NCI-H1436 treated with DMSO at 0.1 percent for 48 hours (cell line): ENCODE data around the gene NEGR1.

ENCODE experiments used
- DNase-seq: peaks from one replicate; lab custom pipeline; 2025; lab: John Stamatoyannopoulos, UW

NEGR1 gene

DNA sequence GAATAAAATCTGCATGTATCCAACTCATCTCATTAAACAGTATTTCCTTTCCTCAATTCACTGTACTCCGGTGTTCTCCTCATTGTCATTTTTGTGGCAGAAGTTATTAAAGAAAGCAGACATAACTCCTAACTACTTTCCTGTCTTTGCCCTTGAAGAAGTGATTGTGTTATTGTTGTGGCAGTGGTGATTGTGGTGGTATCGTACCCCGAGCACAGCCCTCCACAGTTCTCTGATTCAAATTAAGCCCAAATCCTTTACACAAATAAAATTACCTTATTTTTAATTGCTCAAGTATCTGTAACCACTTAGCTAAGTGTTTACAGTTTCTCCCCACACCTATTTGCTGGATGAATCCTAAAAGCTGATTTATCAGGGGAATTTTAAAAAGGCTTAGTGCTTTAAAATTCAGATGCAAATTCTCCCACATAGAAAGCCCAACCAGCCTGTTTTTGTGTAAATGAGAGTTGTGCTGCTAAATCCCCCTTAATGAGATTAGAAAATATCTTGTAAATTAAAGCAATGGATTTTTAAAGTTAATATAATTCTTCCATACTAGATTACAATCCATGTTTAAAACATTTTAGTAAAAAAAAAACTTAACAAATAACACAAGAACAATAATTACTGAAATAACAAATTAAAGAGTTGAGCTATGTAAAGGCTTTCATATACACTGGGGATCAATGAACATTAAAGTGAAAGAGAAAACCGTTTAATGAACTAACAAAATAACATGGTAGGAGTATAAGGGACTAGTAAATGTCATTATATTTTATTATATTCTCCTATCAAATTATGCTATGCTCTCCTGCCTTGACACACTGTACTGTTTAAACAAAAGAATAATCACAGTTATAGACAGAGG lies 259.0 kb downstream of the NEGR1 start:
- no peak for DNase-seq

DNA sequence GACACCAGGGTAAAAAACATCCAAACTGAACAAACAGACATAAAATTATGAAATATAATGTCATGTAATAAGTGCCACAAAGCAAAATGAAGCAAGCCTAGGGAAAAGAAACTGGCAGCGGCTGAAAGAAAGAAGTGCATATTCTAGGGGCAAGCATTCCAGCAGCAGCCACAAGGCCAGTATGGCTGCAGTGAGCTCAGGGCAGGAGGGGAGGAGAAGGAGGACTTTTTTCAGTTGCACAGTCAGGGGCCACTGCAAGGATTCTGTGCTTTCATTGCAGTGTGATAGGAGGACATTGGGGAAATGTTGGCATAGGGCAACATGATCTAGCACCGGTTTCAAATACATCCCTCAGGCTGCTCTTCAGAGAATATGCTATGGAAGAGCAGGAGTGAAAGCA lies 263.8 kb downstream of the NEGR1 start:
- no peak for DNase-seq

DNA sequence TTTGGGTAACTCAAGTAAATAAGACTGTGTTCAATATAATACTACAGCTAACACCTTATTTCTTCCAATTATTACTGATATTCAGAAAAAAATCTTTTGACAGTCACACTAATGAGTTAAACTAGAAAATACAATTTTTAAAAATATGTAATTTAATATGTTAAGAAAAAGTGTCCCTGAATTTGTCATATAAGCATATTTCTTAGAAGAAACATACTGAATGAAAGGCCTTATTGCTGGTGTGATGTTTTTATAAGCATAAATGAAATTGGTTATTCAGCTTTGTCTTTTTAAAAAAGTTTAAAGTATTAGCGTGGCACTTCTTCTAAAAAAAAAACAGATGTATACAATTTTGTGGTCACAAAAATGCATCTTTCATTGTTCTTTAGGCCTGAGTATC lies 267.3 kb downstream of the NEGR1 start:
- DNase-seq, result no peak

DNA sequence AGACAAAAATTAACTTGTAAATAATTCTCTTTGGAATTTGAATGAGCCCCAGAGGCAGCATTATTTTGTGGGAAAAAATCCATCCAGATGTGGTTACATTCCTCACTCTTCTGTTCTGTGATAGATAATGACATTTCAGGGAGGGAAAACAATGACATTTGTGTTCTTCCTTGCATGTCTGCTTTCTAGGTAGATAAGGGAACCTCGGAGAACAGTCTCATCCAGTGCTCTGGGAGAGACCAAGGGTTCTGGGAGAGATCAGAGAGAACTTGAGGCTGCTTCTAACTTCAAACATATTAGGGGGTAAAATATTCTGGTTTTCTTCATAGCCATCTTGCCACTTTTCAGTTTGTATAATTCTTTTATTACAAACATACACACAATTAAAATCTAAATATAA lies 269.2 kb downstream of the NEGR1 start:
- no peak for DNase-seq

DNA sequence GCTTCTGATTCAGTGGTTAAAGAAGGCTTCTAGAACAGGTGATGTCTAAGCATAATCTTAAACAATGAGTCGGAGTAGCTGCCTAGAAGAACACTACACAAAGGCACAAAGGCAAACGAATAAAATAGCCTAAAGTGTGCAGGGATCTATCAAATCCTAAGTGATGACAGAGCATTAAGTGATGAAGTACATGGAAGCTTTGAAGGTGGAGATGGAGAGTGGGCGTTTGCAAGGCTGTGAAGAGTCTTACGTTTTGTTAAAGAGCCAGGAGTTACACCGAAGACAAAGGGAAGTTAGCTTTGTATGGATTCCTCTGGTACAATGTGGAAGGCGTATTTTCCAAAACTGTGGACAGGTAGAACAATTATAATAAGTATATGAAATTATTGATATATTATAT lies 270.6 kb downstream of the NEGR1 start:
- DNase-seq, result no peak

DNA sequence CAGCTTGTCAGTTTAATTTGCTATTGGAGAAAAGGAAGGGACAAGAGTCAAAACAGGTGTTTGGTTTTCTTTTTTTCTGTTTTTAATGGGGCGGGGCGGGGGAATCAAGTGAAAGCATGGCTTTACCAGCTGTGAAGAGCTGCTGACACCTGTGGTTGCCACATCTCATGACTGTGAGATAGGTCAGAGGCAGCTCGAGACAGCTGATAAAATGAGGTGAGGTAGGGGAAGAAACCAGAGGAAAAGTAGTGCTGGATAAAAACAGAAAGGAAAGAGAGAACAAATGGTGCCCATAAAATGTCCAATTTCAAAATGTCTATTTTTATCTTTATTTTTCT lies 272.3 kb downstream of the NEGR1 start:
- no peak for DNase-seq

DNA sequence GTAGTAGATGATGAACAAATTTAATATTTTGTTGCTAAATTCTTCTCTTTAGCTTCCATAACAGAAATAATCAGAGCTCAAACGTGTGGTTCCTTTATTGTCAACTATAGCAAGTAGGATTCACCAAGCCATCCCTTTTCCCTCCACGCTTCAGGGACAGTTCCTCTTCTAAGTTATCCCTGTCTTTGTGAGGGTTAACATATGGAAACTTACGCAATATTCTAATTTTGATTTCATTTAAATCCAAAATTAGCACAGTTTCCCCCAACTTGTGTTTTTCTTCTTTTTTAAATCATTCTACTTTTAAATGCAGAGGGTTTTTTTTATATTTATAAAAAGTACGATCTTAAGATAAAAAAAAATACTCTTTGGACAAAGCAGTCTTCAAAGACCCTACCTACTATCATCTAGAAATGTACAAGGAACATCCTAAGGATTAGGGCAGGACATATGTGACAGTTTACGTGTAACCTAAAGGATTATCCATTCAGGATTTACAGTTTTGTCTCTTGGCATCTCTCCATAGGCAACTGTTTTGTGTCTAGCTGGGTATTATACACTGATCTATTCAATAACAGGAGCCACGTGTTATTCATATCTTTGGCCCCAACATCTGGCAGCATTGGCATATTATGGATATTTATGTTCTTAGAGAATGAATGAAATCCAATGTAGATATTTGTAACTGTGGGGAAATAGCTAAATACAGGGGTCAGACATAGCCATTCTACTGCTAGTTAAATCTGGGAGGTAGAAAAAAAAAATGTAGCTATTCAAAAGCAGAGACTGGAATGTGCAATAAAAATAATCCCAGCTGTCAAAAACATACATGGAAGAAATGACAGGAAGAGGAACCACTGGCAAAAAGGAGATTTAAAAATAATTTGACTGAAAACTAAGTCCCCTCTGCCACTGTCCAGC lies 272.9 kb downstream of the NEGR1 start:
- DNase-seq, result no peak

DNA sequence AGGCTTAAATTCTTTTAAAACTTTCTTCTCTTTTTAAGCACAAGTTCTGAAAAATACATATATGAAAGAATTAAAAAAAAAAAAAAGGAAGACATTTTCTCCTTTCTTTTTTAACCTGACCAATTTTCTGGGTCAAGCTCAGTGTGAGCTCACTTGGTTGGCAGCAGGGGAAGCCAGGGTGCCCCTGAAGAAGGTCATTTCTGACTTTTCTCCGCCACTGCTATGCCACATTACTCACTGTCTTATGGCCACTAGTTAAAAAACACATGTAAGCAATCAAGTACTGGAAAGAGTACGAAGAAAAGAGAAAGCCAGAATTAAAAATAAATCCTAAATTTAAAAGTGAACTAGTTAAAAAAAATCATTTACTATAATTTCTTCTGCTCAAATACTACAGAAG lies 275.0 kb downstream of the NEGR1 start:
- DNase-seq, result no peak

DNA sequence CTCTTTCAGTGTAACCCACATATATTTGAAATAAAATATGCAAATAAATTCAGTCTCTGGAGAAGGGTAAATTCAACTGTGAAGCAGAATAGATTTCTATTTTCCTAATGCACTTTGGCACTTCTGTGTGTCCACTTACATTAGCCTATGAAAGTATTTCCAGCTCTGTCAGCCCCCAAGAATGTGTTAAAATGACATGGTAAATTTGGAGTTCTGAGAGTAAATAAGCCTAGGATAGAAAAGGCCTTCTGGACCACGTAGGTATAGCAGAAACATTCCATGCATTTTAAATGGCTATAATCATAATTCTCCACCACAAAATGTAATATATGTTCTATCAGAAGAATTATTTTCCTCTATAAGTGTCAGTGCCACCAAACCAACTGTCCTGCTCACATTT lies 276.2 kb downstream of the NEGR1 start:
- no peak for DNase-seq

DNA sequence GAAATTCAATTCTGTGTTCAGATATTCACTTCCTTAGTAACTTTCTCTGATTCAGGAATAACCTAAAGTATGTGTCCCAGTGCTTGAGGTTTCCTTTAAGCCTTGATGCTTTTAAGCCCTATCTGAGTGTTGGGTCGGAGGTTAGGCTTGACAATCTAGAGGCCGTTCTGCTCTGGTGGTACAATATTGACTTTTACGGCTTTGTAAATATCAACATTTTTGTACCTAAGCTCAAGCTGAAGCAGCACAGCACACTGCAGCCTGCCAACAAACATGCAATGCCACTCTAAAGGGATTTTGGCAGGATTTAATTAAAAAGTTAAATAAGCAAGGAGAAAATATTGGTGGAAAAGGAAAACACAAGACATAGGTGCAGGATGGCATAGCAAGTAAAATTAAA lies 279.2 kb downstream of the NEGR1 start:
- DNase-seq, result no peak

DNA sequence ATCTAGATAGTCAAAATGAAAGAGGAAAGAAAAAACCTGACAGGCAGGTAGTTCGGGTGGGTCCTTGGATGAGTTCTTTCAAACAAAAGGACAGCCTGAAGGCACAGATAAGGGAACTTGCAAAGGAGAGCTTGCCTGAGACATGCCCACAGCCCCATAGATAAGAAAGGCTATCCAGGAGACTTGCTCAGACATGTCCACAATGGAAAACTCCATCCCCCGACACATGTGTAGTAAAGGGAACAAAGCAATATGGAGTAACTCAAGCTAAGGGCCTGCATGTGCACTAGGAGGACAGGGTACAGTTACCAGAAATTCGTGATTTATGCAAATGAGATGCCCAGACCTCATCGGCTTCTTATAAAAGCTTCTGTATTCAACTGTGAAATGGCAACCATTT lies 281.5 kb downstream of the NEGR1 start:
- DNase-seq, result no peak

DNA sequence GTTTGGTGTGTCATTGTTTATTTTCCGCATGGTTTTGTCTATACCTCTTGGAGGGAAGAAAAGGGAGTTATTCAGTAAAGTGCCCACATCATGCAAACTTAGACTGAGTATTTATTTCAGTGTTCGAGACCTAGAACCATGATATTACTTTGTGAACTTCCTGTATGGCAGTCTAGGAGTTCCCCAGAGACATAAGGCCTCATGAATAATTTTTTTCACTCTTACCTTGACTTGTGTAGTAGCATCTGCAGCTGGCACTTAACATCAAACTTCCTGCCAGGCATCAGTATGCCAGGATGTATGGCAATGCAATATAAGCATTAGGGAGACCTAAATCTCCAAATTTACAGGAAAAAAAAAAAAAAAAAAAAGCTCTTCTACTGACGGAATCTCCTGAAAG lies 287.7 kb downstream of the NEGR1 start:
- no peak for DNase-seq

DNA sequence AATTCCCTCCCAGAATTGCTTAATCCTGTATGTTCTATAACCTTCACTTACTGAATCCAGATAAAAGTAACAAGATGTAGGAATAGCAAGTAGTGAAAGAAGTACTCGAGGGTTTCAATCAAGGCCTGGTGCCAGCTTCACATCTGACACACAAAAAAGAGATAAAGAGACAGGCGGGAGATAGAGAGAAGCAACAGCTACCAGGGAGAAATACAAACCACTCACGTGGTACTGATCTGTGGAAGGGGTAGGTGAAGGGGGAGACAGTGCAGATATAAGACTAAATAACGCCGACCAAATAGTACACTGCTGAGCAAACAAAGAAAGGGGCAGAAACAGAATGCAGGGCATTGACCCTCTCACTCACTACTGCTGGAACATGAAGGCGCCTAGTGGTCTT lies 295.2 kb downstream of the NEGR1 start:
- no peak for DNase-seq

DNA sequence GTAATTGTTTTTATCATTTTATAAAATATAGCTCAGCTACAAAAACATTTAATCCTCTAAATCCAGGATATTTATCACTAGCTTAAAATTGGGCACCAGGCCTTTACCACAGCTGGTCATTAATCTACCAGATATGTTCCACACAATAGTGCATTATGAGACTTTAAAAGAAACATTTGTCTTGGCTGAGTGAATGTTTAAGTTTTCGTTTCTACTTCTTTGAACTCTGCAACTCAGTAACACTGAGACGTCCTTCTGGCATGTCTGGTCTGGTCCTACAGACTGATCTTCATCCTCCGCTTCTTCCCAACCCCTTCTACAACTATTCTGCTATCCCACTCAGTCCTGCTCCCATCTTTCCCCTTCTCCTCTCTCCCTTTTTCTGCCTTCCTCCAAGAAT lies 296.2 kb downstream of the NEGR1 start:
- no peak for DNase-seq

DNA sequence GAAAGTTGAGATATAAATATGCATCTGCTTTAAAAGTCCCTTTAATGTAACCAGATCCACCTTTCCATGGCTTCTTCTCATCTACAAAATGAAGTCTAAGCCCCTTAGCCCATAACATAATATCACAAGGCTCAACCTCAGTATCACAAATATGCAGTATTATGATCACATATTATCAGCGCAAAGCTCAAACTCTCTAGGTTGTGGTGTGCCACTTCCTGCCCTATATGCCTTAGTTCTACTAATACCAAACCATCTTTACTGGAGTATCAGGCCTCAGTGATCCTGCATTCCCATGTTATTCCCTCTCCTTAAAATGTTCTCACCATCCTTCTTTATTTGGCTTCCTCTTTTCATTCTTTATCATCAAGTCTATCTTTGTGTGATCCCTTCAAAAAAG lies 301.8 kb downstream of the NEGR1 start:
- no peak for DNase-seq

DNA sequence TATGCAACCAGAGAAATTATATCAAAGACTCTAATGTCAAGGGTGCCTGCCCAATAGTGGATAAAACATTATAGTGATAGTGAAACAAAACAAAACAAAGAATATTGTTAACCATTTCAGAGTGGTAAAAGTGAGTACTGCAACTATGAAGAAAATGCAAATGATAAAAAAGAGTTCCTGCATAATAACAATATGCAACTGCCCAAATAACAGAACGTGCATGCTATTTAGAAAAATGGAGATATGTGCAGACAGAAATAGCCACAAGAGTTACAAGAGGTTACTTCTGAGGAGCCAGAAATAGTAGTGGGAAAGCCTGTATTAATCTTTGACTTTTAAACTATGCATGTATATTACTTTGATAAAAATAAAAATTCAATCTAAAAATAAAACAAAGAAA lies 302.5 kb downstream of the NEGR1 start:
- no peak for DNase-seq

DNA sequence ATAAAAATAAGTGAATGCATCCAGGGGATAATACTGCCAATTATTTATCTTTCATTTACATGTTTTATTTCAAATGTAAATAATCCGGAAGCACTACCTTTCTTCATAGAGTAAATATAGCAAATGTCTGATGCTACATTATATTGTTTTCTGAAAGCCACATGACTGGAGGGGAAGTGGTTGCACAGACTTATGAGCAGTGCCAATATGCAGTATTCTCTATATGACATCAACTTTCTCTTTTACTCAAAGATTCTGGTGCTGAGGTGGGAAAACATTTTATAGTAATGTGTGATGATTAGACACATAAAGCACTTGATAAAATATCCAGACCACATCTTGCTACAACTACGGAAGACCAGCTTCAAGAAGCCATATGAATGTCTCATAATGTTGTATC lies 314.7 kb downstream of the NEGR1 start:
- DNase-seq, result no peak

DNA sequence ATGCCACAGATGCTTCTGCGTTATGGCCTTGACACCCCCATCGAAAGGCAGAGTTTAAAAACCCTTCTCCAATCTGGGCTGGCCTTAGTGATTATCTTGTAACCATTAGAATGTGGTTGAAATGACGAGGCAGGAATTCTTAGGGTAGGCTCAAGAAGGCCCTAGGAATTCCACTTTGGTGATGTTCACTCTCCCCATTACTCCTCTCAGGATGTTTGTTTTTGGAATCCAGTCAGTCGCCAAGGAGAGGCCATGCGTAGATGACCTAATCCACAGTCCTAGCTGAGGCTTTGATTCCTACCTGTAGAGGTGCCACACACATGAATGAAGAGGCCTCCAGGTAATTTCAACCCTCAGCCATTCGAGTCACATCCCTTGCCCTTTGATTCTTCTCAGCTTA lies 318.2 kb downstream of the NEGR1 start:
- DNase-seq, result no peak

DNA sequence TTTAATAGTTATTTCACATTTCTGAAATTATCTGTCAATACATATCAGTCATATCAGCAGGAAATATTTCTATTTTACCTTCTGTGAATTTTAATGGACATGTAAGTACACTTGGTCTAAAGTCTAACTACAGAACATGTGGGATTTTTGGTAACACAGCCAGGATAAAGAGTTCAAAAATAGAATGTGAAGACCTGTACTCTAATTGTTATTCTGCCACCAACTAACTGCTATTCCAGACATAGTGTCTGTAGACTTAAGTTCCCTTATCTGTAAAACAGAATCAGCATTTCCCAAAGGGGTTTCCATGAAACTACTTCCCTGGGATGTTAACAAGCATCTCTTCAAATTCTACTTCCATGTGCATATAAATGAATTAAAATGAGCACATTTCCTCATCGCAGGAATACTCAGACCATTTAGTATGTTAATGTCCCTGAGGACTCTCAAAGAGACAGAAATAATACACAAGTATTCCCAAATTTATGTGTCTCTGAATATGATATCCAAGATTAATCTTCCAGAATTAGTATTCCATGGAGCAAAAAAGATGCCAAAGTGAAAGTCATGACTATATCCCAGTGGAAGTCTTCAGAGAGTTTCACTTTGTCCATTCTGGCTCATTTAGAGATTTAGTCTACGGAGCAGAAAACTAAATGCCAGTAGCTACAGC lies 325.6 kb downstream of the NEGR1 start:
- no peak for DNase-seq

DNA sequence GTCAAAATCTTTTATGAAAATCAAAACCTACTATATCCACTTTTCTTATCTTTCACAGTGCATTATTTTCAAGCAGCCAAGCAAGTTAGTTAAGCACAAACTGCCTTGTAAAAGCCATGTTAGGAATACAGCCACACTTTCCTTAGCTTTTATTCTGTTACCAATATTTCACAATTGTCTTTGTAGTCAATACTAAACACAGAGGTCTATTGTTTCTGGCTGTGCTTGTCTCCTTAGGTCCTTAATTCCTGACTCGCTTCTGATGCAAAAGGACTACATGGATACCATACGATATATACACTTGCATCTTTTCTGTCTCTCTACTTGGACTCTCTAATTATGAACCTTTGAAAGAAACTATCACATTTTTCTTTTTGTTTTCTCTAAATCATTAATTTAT lies 331.8 kb downstream of the NEGR1 start:
- no peak for DNase-seq

DNA sequence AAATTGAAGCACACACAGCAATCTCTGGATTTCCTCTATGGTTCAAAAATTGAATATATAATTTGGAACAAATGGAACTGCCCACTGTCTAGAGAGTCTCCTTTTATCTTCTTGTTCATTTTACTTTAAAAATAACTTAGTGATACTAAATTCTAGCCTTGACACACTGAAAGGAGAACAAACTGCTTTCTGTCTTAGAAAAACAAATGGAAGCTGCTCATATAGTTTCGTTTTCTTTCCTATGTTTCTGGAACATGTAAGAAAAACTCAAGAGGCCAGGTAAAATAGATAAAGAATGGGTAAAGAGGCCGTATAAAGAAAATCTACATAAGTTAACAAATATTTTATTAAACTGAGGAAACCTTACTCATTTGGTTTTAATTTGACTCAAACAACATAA lies 332.7 kb downstream of the NEGR1 start:
- DNase-seq, result no peak

DNA sequence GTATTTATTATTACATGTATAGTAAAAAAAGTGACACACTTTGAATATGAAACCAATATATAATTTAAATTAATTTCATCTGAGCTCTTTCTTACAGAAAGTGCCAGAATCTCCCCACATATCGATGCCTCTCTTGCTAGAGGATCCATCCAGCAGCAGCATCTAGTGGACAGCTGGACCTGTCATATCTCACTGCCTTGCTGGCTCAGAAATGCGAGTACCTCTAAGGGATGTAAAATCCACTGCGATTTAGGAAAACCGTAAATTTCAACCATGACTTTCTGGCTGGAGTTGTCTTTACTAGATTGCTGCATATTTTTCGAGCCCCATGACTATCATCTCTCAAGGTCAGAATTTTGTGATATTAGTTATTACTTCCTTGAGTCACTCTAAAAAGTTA lies 333.8 kb downstream of the NEGR1 start:
- DNase-seq, result no peak

DNA sequence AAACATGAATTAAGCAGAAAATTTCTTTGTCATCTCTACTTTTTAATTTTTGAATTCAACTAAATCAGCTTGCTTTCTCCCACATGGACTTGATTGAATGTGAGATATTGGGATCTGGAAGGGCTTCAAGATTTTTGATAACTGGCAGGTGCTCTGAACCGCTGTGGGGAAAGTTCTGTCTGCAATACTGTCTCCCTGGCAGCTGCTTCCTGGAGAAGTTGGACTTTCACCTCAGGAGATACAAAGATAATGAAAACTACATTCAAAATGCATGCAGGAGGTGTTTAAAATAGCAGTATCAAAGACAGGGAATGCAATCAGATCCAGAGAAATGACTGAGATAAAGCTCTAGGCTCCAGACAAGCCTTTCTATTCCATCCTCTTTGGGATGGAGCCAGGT lies 338.3 kb downstream of the NEGR1 start:
- DNase-seq, result no peak
